GM15510 (cell line): ENCODE measurements around the gene FASTK.

ENCODE experiments used
- POLR2A ChIP-seq: IDR thresholded peaks from 3 replicates; pipeline ENCODE4 v1.6.1; 2011; ENCODE audit warnings: borderline replicate concordance; ENCODE audit not compliant: insufficient read length; ENCODE audit errors: extremely low read depth

The FASTK gene

DNA sequence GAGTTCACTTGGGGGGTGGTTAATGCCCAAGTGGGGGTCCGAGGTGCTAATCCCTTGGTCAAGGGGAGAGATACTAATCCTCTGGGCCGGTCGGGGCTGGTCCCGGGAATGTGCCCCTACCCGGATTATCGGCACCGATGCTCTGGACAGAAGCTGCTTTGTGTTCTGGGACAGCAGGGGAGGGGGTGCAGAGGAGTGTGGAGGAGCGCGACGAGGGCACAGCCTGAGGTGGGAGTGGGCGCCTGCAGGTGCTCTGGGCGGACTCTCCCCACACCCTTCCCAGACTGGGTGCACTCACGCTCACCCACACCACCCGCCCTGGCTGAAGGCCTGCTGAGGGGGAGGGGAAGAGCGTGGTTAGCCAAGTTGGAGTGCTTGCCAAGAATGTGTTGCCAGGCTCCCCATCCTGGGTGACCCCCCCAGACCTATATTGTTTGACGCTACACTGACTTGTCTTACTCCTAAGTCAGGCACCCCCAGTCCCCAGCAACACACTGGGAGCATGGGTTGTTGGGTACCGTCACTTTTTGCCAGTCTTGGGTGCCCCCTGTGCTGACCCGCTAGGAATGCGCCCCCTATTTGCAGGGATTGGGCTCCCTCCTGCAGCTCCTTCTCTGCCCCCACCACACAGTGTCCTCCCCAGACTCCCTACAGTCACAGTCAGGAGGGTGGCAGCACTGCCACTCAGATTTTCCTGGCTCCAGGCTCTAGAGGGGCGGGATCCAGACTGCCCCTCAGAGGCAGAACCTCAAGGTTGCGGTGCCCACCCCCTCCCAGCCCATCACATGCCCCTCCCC lies 20.0 kb downstream of the FASTK start:
- no peak for TF ChIP-seq POLR2A

DNA sequence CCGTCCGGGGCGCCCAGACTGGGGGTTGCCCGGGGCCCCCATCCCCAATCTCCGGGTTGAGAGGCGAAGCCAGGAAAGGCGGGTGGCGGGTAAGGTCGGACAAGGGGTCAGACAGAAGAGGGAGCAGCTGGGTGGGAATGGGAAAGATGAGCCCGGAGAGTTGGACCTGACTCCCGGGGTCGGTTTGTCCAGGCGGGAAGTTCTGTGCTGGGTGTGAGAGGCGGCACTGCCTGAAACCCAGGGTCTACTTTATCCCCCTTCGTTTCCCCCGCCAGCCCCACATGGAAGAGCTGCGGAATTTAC lies 20.5 kb downstream of the FASTK start:
- no peak for TF ChIP-seq POLR2A

DNA sequence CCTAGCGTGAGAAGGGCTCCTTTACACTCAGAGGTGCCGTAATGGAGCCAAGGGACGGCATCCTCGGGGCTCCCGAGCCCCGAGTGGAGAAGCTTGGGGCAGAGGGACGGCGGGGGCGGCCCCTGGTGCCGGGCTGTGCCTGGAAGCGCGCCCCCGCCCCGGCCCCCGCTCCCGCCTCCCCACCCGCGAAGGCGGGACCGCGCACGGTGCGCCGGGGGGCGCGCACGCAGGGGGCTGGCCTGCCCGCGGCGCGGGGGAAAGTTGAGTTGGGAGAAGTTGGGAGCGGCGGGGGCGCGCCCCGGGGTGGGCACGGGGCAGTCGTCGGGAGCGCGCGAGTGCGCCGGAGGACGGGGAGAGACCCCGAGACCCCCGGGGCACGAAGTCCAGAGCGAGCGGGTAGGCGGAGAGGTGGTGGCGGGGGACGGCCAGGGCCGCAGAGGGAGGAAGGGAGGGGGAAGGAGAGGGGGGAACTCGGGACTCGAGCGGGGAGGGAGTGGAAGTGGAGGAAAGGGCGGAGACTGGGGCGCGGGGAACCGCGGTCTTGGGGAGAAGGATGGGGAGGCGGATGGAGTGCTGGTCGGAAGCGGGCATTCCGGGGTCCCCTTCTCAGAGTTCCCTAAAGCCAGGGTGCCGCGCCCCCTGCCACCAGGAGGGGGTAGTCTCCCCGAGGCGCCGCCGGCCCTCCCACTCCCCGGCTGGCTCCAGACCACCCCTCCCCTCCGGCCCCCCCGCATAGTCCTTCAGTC lies 21.1 kb downstream of the FASTK start, which contains the start of gene SLC4A2:
Gene SLC4A2, plus strand, starts transcription at position 223 of the 746 bp plus-strand sequence. CDS start 2,399 bp downstream, outside the sequence.
- TF ChIP-seq POLR2A: peak; percentile 59

DNA sequence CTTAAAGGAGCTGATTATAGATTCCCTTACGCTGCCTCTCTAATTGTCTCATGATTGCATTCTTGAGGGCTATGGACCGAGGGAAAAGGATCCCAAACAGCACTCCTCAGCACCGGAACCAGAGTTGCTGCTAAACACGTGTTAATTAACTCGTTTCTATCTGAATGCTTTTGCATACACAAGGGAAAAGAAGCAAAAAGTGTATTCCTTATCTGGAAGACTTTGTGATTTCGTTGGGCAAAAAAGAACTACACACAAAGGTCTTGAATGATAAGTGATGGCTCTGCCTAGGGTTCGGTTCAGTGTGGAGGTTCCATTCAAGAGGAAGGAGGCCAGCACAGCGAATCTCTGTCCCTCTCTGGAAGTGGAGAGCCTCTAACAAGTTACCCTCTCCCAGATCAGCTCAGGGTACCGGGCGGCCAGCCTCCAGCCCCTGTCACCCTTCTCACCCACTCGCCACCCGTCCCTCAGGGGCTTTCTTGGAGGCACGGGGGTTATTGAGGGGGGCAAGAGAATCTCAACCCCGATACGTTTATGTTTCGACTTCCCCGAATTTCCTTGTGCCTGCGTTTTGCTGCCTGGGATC lies 21.7 kb downstream of the FASTK start:
- no peak for TF ChIP-seq POLR2A

GRCh38 chr7:151057989-151058780 lies 22.4 kb downstream of the FASTK start:
- peak; percentile 67 for TF ChIP-seq POLR2A

DNA sequence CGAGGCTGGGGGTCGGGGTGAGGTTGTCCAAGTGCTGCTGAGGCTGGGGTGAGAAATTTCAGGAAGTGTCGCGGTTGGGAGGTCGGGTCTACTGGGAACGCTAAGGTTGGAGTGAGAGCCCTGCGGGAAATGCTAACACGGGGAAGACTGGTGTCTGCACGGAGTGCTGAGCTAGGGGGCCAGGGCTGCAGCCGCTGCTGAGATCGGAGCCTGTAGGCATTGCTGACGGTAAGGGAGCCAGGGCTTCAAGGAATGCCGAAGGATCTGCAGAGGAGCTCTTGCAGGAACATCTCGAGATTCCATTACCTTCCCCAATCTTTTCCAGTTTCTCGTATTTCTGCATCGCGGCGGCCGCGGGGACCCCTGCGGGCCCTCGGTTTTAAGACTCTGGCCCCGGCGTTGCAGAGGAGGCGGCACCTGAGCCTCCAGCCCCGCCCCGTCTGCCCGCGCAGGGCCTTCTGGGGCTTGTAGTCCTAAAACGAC lies 23.1 kb downstream of the FASTK start, which contains the start of gene CDK5:
Gene CDK5, minus strand, starts transcription at position 392 of the 483 bp plus-strand sequence. Its CDS starts 49 bp downstream, at position 343.
- no peak for TF ChIP-seq POLR2A

GRCh38 chr7:151056666-151057505 lies 23.7 kb downstream of the FASTK start:
- TF ChIP-seq POLR2A: no peak

GRCh38 chr7:151056283-151056665 lies 24.3 kb downstream of the FASTK start:
- no peak for TF ChIP-seq POLR2A

- no peak for TF ChIP-seq POLR2A
Observed at GRCh38 chr7:151053751-151054150, 26.9 kb downstream of the FASTK start.

DNA sequence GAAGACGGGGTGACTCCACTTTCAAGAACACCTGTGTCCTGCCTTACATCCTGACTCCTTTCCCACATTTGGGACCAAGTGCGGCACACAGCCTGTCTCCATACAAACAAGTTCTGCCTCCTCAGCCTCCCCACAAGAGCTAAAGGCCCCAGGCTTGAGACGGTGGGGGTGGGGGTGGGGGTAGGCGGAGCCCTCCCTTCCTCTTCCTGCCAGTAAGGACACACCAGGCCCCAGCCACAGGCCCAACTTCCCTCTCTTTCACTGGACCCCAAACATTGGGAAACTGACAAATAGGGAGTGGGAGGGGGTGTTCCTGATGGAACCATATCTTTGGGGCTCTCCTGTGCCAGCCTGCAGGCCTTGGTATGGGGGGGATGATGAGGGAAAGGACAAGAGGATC lies 27.5 kb downstream of the FASTK start:
- TF ChIP-seq POLR2A: no peak

DNA sequence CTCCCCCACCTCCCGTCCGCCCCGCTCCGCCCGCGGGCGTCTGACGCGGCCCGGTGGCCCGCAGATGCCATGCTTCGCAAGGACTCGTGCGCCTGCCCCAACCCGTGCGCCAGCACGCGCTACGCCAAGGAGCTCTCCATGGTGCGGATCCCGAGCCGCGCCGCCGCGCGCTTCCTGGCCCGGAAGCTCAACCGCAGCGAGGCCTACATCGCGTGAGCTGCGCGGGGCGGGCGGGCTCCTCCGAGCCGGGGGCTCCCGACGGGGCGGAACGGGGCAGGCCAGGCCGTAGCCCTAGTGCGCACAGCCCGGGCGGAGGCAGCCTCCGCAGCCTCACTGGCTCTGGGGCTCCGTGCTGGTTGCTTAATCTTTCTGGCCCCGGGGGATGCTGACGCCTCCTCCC lies 29.5 kb downstream of the FASTK start:
- TF ChIP-seq POLR2A: no peak

GRCh38 chr7:151048911-151049463 lies 31.6 kb downstream of the FASTK start:
- TF ChIP-seq POLR2A: no peak

GRCh38 chr7:151047976-151048815 lies 32.4 kb downstream of the FASTK start, which contains the start of gene ASIC3:
ASIC3 (plus strand) TSS chr7:151048531; CDS start chr7:151048886, 355 bp downstream.
- TF ChIP-seq POLR2A: no peak
